Measurements from ENCODE around the gene ZNF829. TPM values are rescaled to one million over a fixed set of nuclear protein-coding genes. Genes with fewer than 3 reads are reported as not detected.
A peak's percentile ranks its signal among the peaks of the same experiment; 100 is the strongest.

The ZNF829 gene
- total RNA-seq, 2 donors from 2014 or later = 4.5 to 5.3 TPM

DNA sequence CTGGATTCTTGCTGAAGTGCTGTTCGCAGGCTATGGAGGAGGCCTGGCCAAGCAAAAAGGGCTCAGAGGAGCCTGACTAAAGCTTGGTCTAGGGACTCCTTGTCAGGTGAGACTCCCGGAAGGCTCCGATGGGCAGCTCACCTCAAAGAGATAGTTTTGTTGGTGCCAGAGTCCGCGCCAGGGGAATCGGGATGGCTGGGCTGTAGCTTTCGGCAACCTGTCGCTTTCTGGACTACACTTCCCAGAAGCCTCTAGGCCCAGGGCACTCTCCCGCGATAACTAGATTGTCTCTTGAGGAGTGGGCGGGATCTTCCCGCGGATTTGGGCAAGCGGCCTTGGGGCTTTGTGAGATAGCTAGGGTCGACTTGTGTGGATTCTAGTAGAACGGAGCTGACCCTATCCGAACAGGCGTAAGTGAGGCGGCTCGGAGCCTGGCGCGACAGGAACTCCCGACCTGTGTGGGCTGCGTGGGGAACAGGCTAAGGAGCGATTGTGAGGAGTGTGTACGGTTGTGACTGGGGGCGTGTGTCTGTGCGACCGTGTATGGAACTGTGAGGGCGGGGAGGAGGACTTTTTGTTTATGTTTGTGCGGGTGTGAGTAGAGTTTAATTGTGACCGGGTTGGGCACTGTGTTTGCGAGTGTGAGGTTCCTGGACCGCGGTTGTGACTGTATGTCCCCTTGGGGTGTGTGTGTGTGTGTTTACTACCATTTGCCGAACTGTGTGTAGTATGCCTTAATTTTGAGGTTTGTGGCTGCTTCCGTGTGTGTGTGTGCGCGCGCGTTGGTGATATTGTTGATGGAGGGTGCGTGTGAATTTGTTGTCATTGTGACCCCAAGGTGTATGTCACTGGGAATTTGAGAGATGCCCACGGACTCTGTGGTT, 65.3 kb downstream of the ZNF829 start, which contains the start of gene ZNF345:
TSS of gene ZNF345 (plus strand) at position 318 of the 884 bp plus-strand sequence. CDS start 25,955 bp downstream, outside the sequence.
- peaks cover 15% of the 10 kb centered on the region for H3K4me1 Mint-ChIP-seq
- peak; percentile 81 for ATAC-seq (replicated peaks)
- H3K27ac Mint-ChIP-seq = no peak within 1 kb of the TSS
- peaks cover 15% of the 10 kb centered on the region for H3K36me3 Mint-ChIP-seq (ENCODE audit: low read depth)
- peaks cover 17% of the 10 kb centered on the region for H3K9me3 Mint-ChIP-seq
- H3K4me3 Mint-ChIP-seq = no peak within 1 kb of the TSS
- no peaks in the 10 kb centered on the region for H3K27me3 Mint-ChIP-seq

DNA sequence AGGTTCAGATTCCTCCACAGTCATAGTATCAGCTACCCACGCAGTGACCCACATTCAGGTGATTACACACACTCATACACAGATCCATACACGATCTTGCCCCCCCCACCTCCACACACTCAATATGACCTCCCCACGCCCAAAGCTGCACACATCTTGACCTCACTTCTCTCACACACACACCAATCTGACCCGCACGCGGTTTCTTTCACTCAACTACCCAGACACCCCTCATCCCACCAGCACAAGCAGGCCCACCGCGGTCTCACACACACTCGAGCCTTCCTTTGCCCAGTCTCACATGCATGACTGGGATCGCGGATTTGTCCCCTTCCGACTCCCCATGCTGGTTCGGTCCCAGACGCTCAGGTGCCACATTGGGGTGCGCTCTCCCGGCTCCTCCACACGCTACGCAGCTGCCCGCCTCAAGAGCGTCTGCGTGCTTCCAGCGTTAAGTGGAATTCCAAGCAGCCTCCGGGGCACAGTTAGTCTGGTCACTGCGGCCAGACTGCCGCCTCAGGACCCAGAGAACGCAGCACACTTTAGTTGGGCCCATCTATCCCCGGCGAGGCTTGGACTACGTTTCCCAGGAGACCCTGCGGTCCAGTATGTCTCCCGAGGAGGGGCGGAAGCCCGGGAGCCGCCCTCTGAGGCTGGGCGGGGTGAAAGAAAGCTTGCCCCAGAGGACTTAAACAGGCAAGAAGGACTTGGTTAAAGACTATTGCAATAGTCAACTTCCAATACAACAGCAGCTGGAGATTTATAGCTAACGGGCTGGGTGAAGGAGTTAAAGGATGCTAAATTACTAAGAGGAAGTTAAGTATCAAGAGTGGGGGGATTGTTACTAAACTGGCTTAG, 66.2 kb downstream of the ZNF829 start:
- H3K27me3 Mint-ChIP-seq = no peaks in the 10 kb centered on the region
- peak; percentile 90 for ATAC-seq (replicated peaks)
- H3K9me3 Mint-ChIP-seq = peaks cover 13% of the 10 kb centered on the region
- peaks cover 12% of the 10 kb centered on the region for H3K4me1 Mint-ChIP-seq
- H3K27ac Mint-ChIP-seq = no peak overlapping the region
- H3K36me3 Mint-ChIP-seq (ENCODE audit: low read depth) = peaks cover 23% of the 10 kb centered on the region
- no peak overlapping the region for H3K4me3 Mint-ChIP-seq

DNA sequence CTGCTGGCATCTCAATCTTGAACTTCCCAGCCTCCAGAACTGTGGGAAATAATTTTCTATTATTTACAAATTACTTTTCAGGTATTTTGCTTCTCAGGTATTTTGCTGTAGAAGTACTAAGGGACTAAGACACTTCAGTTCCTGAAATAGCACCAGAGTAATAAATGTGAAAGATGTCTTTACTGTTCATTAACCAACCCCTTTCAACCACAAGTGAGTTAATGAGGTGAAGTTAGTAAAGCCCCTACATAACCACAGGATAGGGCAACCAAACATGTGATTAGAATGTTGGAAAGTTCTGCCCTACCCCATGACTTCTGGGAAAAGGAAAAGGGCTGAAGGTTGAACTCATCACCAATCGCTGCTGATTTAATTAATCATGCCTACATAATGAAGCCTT, 68.1 kb downstream of the ZNF829 start:
- H3K4me3 Mint-ChIP-seq = no peak overlapping the region
- no peak for ATAC-seq (replicated peaks)
- H3K4me1 Mint-ChIP-seq = peaks cover 12% of the 10 kb centered on the region
- no peak overlapping the region for H3K27ac Mint-ChIP-seq
- H3K9me3 Mint-ChIP-seq = peaks cover 4% of the 10 kb centered on the region
- H3K27me3 Mint-ChIP-seq = no peaks in the 10 kb centered on the region
- peaks cover 39% of the 10 kb centered on the region for H3K36me3 Mint-ChIP-seq (ENCODE audit: low read depth)

GRCh38 chr19:36838784-36839324, 77.2 kb downstream of the ZNF829 start:
- Mint-ChIP-seq H3K27ac (no peak overlapping the region), H3K9me3 (peaks cover 16% of the 10 kb centered on the region), H3K4me3 (no peak overlapping the region), H3K36me3 (ENCODE audit: low read depth) (peaks cover 50% of the 10 kb centered on the region), H3K27me3 (no peaks in the 10 kb centered on the region), H3K4me1 (peaks cover 7% of the 10 kb centered on the region)
- ATAC-seq (replicated peaks) = no peak

Other genes with a start within 250 kb of the ZNF829 start
- gene ZNF461, start 249.5 kb downstream of the ZNF829 start, total RNA-seq = 1 to 10 TPM; 3.2 to 7.4 TPM
- 1 to 10 TPM; 4.3 to 8.6 TPM for gene ZNF567, start 228.7 kb downstream of the ZNF829 start, total RNA-seq
- 10 to 100 TPM in 1 of 2 donors, 1 to 10 TPM in 1; 4.7 to 13.9 TPM for gene ZNF850, start 143.5 kb downstream of the ZNF829 start, total RNA-seq
- 10 to 100 TPM in 1 of 2 donors, 1 to 10 TPM in 1; 5.6 to 11.8 TPM for gene ZNF790, start 77.9 kb downstream of the ZNF829 start, total RNA-seq
- 10 to 100 TPM in 1 of 2 donors, 1 to 10 TPM in 1; 5.0 to 14.9 TPM for gene ZNF345, start 65.4 kb downstream of the ZNF829 start, total RNA-seq
- gene ZNF568, start within 50 bp of the ZNF829 start, total RNA-seq = 10 to 100 TPM in 1 of 2 donors, 1 to 10 TPM in 1; 6.7 to 10.1 TPM
- gene ZNF420, start 162.1 kb upstream of the ZNF829 start, total RNA-seq = 1 to 10 TPM; 7.5 to 9.0 TPM

All from activated T-helper 17 cell treated with anti-CD3 and anti-CD28 coated beads, Interleukin-2, amount 50 U/mL, for 72 hours (primary cell).